Suprapubic skin (tissue), 4 donors: ENCODE results near the gene ZBED1.

Experiments
- CTCF ChIP-seq, 2 donors: fragments of 200-600 bp in 1 of 2; fragments of 450-650 bp in 1 of 2; sonication (generic) in 1 of 2; IDR thresholded peaks; one replicate each; pipeline ENCODE4 v1.5.1; 2016 to 2019; ENCODE audit warnings: antibody characterized with exemption in 2 of 2, mild to moderate bottlenecking in 1 of 2, moderate library complexity in 1 of 2
- EP300 ChIP-seq: sonication (generic); formaldehyde crosslinking; IDR thresholded peaks from one replicate; pipeline ENCODE4 v1.6.1; 2017; ENCODE audit warnings: antibody characterized with exemption
- POLR2A ChIP-seq, 2 donors: fragments of 450-650 bp; IDR thresholded peaks; one replicate each; pipeline ENCODE4 v1.6.1; 2017; ENCODE audit warnings: antibody characterized with exemption in 2 of 2, mild to moderate bottlenecking in 2 of 2, moderate library complexity in 2 of 2
- POLR2AphosphoS5 ChIP-seq, 3 donors: sonication (generic); formaldehyde crosslinking; IDR thresholded peaks; one replicate each; pipeline ENCODE4 v1.6.1; 2017; ENCODE audit warnings: antibody characterized with exemption in 3 of 3

GRCh38 chrX:2488621-2489285, 12.0 kb downstream of the ZBED1 start:
- TF ChIP-seq POLR2A (IDR thresholded peaks at IDR 0.05) = no peak
- no peak for TF ChIP-seq CTCF (IDR thresholded peaks at IDR 0.05)
- no peak for TF ChIP-seq POLR2AphosphoS5 (IDR thresholded peaks at IDR 0.05)
- no peak for TF ChIP-seq EP300
